ENCODE results near the gene OR2W3.

The OR2W3 gene

GRCh38 chr1:247865416-247865815 lies 30.0 kb upstream of the OR2W3 start (continued):
- TF ChIP-seq ZBTB26 (tag by site-specific recombination; optimal IDR thresholded peaks at IDR 0.05): no peak
- no peak for TF ChIP-seq PRDM1 (tag by site-specific recombination; IDR thresholded peaks at IDR 0.05)
- no peak for TF ChIP-seq ZNF624 (tag by site-specific recombination; IDR thresholded peaks at IDR 0.05)
- no peak for TF ChIP-seq GLI2 (tag by site-specific recombination; IDR thresholded peaks at IDR 0.05; ENCODE audit: borderline replicate concordance, low read depth)

GRCh38 chr1:247883346-247883745 lies 12.0 kb upstream of the OR2W3 start:
- H3K36me3 ChIP-seq (ENCODE audit: control insufficient read depth in 2 of 2, insufficient read depth in 1 of 2, low read length in 2 of 2): no peaks in the 10 kb centered on the region
- H3K27ac ChIP-seq (ENCODE audit: extremely low read depth, low read depth, low read length): no peak overlapping the region
- ChIA-PET POLR2A (no interaction called here), CTCF (no interaction called here)
- no peak for TF ChIP-seq ZNF416 (tag by site-specific recombination; IDR thresholded peaks at IDR 0.05)
- TF ChIP-seq ZSCAN16 (tag by site-specific recombination; IDR thresholded peaks at IDR 0.05): no peak
- TF ChIP-seq ZNF426 (tag by site-specific recombination; IDR thresholded peaks at IDR 0.05): no peak
- no peak for TF ChIP-seq ZNF362 (tag by site-specific recombination; IDR thresholded peaks at IDR 0.05)
- TF ChIP-seq TSHZ1 (tag by site-specific recombination; IDR thresholded peaks at IDR 0.05; ENCODE audit: borderline replicate concordance): no peak
- no peak for TF ChIP-seq REPIN1 (tag by site-specific recombination; IDR thresholded peaks at IDR 0.05; ENCODE audit: low read depth)
- no peaks in the 10 kb centered on the region for H3K9me3 ChIP-seq (ENCODE audit: control insufficient read depth, insufficient read depth, low read depth, low read length)
- no peaks in the 10 kb centered on the region for H3K4me1 ChIP-seq (ENCODE audit: control insufficient read depth, insufficient read depth, low read length)
- H3K4me3 ChIP-seq (ENCODE audit: low read depth, low read length): no peak overlapping the region

GRCh38 chr1:247884797-247885413 lies 10.5 kb upstream of the OR2W3 start:
- Histone ChIP-seq H3K4me3 (ENCODE audit: low read depth, low read length) (no peak overlapping the region), H3K9me3 (ENCODE audit: control insufficient read depth, insufficient read depth, low read depth, low read length) (no peaks in the 10 kb centered on the region), H3K4me1 (ENCODE audit: control insufficient read depth, insufficient read depth, low read length) (no peaks in the 10 kb centered on the region), H3K36me3 (ENCODE audit: control insufficient read depth in 2 of 2, insufficient read depth in 1 of 2, low read length in 2 of 2) (no peaks in the 10 kb centered on the region), H3K27ac (ENCODE audit: extremely low read depth, low read depth, low read length) (no peak overlapping the region)
- CTCF ChIA-PET: interaction anchor here (0.6 kb wide), 1 partner anchor 237 kb away, joined by 4 read pairs; no protein-coding TSS in a partner anchor
- POLR2A ChIA-PET: no interaction called here
- no peak for TF ChIP-seq ZBTB44 (tag by site-specific recombination; IDR thresholded peaks at IDR 0.05)
- no peak for TF ChIP-seq ZNF548 (tag by site-specific recombination; IDR thresholded peaks at IDR 0.05)
- TF ChIP-seq ZNF792 (tag by site-specific recombination; IDR thresholded peaks at IDR 0.05): no peak
- no peak for TF ChIP-seq ZNF335 (tag by site-specific recombination; conservative IDR thresholded peaks at IDR 0.05)
- TF ChIP-seq ZNF629 (tag by site-specific recombination; IDR thresholded peaks at IDR 0.05): no peak
- no peak for TF ChIP-seq ZNF660 (tag by site-specific recombination; IDR thresholded peaks at IDR 0.05)
- no peak for TF ChIP-seq ZNF221 (tag by site-specific recombination; IDR thresholded peaks at IDR 0.05; ENCODE audit: borderline replicate concordance)
- no peak for TF ChIP-seq SP7 (tag by site-specific recombination; IDR thresholded peaks at IDR 0.05)
- TF ChIP-seq ZNF394 (tag by site-specific recombination; IDR thresholded peaks at IDR 0.05; ENCODE audit: borderline replicate concordance): no peak
- TF ChIP-seq ZNF704 (tag by site-specific recombination; IDR thresholded peaks at IDR 0.05): no peak
- no peak for TF ChIP-seq ZNF404 (tag by site-specific recombination; IDR thresholded peaks at IDR 0.05)
- no peak for TF ChIP-seq GLI4 (tag by site-specific recombination; IDR thresholded peaks at IDR 0.05)
- no peak for TF ChIP-seq PATZ1 (tag by site-specific recombination; IDR thresholded peaks at IDR 0.05)

Data from HEK293 (cell line).